Measurements from ENCODE around the gene CDH13.

Gene CDH13

DNA sequence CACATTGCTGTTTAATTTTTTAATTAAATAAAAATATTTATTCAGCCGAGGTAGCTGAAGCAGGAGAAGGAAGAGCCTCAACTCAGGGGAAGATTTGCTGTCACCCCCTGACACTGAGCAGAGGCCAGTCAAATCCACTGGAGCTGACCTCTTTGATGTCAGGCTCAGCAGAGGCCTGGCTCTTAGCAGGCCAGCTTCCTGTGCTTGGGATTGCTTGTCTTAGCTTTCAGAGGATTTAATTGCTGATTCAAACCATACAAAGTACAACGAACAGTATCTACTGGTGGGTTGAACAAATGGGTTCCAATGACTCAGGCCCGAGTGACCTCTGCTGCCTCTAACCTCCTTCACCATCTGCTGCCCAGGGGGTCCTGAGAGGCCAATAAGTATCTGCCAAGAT lies 764.0 kb downstream of the CDH13 start:
- no peak for DNase-seq (ENCODE audit: low read depth in 1 of 2, low spot score in 1 of 2)
- Histone ChIP-seq H3K27me3 (ENCODE audit: insufficient read depth, poor library complexity, severe bottlenecking) (no peaks in the 10 kb centered on the region), H3K27ac (replicated peaks) (no peak overlapping the region), H3K4me3 (replicated peaks; ENCODE audit: insufficient read depth, low read length) (no peak overlapping the region)
- TF ChIP-seq SPI1 (IDR thresholded peaks at IDR 0.05; ENCODE audit: borderline replicate concordance, low read depth) (no peak), GABPA (IDR thresholded peaks at IDR 0.05; ENCODE audit: low read depth) (no peak), POLR2AphosphoS5 (IDR thresholded peaks at IDR 0.05; ENCODE audit: low read depth) (no peak)
- TF ChIP-seq, protein P1, sequence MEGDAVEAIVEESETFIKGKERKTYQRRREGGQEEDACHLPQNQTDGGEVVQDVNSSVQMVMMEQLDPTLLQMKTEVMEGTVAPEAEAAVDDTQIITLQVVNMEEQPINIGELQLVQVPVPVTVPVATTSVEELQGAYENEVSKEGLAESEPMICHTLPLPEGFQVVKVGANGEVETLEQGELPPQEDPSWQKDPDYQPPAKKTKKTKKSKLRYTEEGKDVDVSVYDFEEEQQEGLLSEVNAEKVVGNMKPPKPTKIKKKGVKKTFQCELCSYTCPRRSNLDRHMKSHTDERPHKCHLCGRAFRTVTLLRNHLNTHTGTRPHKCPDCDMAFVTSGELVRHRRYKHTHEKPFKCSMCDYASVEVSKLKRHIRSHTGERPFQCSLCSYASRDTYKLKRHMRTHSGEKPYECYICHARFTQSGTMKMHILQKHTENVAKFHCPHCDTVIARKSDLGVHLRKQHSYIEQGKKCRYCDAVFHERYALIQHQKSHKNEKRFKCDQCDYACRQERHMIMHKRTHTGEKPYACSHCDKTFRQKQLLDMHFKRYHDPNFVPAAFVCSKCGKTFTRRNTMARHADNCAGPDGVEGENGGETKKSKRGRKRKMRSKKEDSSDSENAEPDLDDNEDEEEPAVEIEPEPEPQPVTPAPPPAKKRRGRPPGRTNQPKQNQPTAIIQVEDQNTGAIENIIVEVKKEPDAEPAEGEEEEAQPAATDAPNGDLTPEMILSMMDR (IDR thresholded peaks at IDR 0.05; ENCODE audit: insufficient read depth, low read length) = no peak
- TF ChIP-seq, protein P2, sequence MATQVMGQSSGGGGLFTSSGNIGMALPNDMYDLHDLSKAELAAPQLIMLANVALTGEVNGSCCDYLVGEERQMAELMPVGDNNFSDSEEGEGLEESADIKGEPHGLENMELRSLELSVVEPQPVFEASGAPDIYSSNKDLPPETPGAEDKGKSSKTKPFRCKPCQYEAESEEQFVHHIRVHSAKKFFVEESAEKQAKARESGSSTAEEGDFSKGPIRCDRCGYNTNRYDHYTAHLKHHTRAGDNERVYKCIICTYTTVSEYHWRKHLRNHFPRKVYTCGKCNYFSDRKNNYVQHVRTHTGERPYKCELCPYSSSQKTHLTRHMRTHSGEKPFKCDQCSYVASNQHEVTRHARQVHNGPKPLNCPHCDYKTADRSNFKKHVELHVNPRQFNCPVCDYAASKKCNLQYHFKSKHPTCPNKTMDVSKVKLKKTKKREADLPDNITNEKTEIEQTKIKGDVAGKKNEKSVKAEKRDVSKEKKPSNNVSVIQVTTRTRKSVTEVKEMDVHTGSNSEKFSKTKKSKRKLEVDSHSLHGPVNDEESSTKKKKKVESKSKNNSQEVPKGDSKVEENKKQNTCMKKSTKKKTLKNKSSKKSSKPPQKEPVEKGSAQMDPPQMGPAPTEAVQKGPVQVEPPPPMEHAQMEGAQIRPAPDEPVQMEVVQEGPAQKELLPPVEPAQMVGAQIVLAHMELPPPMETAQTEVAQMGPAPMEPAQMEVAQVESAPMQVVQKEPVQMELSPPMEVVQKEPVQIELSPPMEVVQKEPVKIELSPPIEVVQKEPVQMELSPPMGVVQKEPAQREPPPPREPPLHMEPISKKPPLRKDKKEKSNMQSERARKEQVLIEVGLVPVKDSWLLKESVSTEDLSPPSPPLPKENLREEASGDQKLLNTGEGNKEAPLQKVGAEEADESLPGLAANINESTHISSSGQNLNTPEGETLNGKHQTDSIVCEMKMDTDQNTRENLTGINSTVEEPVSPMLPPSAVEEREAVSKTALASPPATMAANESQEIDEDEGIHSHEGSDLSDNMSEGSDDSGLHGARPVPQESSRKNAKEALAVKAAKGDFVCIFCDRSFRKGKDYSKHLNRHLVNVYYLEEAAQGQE (IDR thresholded peaks at IDR 0.05; ENCODE audit: insufficient replicate concordance, low read depth) = no peak

DNA sequence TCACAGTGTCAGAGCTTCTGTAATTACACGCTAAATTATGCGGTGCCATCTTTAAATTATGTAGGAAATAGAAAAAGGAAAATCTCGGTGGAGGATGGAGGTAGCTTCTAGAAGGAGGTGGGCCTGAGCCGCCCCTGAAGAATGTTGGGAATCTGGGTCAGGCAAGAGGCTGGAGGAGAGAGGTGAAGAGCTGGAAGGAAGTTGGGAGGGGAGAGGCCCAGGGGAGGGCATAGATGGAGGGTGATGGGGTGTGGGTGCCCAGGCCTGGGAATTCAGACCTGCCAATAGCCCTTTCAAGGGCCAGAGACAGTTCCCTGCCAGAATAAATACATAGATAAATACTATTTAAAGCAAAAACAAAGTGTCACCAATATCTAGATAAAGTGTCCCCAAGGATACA lies 766.0 kb downstream of the CDH13 start:
- no peak for DNase-seq (ENCODE audit: low read depth in 1 of 2, low spot score in 1 of 2)
- TF ChIP-seq GABPA (IDR thresholded peaks at IDR 0.05; ENCODE audit: low read depth) (no peak), POLR2AphosphoS5 (IDR thresholded peaks at IDR 0.05; ENCODE audit: low read depth) (no peak), SPI1 (IDR thresholded peaks at IDR 0.05; ENCODE audit: borderline replicate concordance, low read depth) (no peak)
- TF ChIP-seq, protein P2 (IDR thresholded peaks at IDR 0.05; ENCODE audit: insufficient replicate concordance, low read depth) = no peak
- TF ChIP-seq, protein P1 (IDR thresholded peaks at IDR 0.05; ENCODE audit: insufficient read depth, low read length) = no peak
- Histone ChIP-seq H3K27ac (replicated peaks) (no peak overlapping the region), H3K4me3 (replicated peaks; ENCODE audit: insufficient read depth, low read length) (no peak overlapping the region), H3K27me3 (ENCODE audit: insufficient read depth, poor library complexity, severe bottlenecking) (no peaks in the 10 kb centered on the region)

DNA sequence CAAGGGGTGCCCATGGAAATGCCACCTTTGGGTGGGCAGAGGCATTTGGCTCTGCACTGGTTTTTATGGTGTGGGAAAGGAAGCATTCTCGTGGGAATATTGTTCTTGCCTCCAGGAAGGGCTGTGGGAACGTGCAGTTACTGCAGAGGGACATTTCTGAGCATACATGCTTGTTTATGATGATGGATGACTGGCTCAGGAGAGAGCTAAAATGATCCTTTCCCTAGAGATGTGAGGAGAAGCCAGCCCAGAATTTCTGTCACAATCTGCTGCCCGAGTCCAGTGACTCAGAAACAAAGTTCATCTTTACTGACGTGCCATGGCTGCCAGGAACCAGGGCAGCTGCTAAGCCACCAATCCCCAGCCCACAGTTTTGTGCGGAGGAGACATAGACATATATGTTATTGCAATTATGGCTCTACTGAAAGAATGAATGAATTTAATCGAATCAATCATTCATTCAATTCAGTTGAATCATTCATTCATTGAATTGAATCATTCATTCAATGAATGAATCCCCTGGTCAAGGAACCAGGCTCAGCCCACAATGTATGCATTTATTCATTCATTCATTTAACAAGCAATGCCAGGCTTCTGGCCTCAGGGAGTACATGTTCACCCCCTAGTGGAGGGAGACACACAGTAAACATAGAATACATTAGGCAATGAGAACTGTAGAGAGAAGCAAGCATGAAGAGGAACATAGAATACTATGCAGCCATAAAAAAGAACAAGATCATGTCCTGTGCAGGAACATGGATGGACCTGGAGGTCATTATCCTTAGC lies 766.6 kb downstream of the CDH13 start:
- TF ChIP-seq, protein P2 (IDR thresholded peaks at IDR 0.05; ENCODE audit: insufficient replicate concordance, low read depth) = no peak
- TF ChIP-seq POLR2AphosphoS5 (IDR thresholded peaks at IDR 0.05; ENCODE audit: low read depth) (no peak), SPI1 (IDR thresholded peaks at IDR 0.05; ENCODE audit: borderline replicate concordance, low read depth) (no peak), GABPA (IDR thresholded peaks at IDR 0.05; ENCODE audit: low read depth) (no peak)
- TF ChIP-seq, protein P1 (IDR thresholded peaks at IDR 0.05; ENCODE audit: insufficient read depth, low read length) = no peak
- Histone ChIP-seq H3K27me3 (ENCODE audit: insufficient read depth, poor library complexity, severe bottlenecking) (no peaks in the 10 kb centered on the region), H3K4me3 (replicated peaks; ENCODE audit: insufficient read depth, low read length) (no peak overlapping the region), H3K27ac (replicated peaks) (no peak overlapping the region)
- DNase-seq (ENCODE audit: low read depth in 1 of 2, low spot score in 1 of 2) = no peak
